HG03066 (cell line): ENCODE measurements around the gene ITPR2.

ENCODE experiments used
- ATAC-seq: cut with Tn5 transposase; IDR thresholded peaks from one replicate; pipeline ENCODE4 v1.9.1; 2021; ENCODE audit warnings: low read depth; ENCODE audit not compliant: unreplicated experiment

ITPR2 gene

DNA sequence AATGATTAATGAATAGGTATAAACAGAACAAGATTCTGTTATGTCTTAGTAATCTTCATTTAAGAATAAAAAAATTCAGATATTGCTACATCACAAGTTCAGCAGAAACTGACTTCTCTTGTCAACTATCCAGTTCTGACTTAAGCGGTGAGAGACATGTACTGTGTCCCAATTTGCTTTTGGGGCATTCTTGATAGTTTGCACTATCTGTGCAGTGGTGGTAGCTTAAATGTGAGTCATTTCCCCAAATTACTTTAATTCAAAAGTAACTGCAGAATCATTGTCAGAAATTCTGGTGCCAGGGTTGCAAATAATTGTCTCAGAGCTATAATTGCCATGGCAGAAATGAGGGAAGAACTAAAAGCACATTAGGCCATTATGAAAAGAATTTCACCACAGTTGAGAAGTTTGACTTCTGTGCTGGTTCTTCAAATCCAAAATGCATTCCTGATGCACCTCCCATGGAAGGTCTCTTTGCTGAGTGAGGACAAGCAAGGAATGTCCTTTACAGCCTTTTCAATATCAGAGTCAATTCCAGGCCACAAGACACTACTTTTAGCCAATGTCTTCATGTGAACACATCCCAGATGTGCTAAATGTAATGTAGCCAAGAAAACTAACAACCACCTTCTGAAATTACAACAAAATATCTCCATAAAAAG is 332.9 kb downstream of the ITPR2 start:
- no peak for ATAC-seq

DNA sequence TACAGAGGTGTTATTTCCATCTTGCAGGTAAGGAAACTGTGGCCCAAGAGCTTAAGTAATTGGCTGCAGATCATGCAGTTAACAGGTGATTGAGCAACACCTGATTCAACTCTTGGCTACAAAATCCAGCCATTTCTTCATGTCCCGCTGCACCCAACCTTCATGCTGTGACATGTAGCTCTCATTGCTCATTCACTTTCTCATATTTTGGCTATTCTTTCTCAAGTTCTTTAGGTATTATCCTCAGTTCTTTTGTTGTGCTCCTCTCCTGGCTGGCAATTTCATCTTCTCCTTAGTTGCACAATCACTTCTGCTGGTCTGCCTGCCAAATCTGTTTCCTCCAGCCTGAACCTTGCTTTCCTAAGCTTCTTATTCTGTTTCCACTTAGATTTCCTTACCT is 336.8 kb downstream of the ITPR2 start:
- no peak for ATAC-seq

DNA sequence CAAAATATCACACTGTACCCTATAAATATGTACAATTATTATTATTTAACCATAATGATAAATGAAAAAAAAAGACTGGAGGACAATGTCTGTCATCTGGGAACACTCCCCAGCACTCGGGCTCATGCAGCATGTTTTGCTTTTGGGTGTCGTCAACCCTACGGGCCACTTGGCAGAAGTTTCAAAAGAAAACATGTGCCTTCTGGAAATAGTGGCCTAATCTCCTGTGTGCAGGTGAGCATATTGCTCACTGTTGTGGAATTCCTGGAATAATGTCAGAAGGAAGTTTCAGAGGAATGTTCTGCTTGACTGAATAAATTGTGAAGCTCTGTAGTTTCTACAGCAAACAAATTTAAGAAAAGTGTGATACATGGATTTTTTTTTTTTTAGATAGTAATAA is 339.3 kb downstream of the ITPR2 start:
- ATAC-seq, result no peak

DNA sequence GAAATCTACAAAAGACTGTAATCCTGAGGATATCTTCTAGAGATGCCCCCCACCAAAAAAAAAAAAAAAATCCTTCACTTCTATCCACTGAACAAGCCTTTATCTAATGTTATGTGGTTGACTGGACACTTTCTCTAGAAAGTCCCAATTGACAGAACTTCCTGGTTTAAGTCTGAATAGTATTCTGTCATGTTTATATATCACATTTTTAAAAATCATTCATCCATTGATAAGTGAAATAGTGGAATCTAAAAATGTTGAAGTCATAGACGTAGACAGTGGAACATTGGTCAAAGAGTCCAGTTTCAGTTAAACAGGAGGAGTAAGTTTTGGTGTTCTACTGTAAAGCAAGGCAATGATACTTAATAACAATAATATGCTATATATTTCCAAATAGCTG is 340.6 kb downstream of the ITPR2 start:
- ATAC-seq, result no peak

DNA sequence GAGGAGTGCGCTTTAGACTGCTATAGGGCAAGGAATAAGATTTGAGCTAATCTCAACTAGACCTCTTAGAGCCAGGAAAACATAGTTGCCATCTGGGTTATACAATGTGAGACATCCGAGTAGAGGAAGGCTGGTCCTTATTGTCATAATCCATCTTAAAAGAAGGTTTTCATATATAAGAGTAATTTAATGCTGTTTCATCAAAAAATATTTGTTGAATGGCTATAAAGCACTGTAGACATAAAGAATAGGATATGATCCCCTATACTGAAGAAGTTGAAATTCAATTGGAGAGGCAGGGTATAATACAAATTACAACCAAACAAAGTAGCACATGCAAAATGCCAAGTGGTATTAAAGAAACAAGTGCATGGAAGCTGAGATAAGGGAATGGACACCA is 343.1 kb downstream of the ITPR2 start:
- no peak for ATAC-seq

DNA sequence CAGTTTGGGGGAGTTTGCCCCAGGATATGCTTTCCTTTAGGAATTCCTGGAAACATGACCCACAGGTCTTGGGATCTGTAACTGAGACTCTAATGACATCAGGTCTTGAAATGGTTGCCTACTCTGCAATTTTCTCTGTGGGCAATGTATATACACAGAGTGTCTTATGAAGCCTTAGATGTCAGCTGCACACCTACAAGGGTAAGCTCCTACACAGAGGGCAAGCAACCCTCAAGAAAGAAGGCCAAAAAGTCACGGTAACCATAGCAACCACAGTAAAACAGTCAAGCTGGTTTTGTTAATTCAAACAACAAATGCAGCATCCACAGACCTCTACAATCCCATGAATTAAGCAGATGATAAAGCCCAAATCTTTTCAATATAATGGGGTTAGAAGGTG is 344.6 kb downstream of the ITPR2 start:
- no peak for ATAC-seq

DNA sequence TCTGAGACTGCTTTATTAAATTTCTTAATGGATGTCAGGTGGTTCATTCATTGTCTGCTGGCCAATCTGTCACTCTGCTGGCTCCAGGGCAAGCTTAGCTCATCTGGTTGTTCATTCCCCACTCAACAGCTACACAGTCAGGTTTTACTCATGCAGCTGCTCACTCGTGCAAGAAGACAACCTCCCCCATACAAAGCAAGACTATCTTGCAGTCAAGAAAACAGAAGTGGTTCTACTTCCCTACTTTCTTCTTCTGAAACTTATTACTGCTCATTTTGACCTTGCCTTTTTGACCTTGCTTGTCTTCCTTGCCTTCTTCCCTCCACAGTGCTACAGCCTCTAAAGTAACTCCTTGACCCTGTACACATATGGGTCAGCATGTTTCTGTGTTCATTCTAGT is 359.7 kb downstream of the ITPR2 start:
- peak; percentile 84 for ATAC-seq

DNA sequence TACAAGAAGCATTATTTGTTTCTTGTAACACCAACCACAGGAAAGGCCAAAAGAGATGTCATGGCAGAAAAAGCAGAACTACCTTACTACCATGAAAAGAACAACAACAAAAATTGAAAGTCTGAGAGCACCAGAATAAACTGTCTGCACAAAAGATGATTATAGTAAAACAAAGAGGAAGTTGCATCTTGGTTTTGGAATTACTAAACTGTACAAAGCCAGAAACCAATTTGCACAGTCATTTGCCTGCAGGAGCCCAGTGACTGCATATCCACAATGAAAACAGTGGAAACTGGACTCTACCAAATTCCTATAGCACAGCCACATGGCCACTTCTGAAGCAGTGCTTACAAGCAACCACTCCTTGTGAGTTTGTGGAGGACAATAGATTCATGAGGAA is 361.4 kb downstream of the ITPR2 start:
- ATAC-seq, result peak; percentile 74

DNA sequence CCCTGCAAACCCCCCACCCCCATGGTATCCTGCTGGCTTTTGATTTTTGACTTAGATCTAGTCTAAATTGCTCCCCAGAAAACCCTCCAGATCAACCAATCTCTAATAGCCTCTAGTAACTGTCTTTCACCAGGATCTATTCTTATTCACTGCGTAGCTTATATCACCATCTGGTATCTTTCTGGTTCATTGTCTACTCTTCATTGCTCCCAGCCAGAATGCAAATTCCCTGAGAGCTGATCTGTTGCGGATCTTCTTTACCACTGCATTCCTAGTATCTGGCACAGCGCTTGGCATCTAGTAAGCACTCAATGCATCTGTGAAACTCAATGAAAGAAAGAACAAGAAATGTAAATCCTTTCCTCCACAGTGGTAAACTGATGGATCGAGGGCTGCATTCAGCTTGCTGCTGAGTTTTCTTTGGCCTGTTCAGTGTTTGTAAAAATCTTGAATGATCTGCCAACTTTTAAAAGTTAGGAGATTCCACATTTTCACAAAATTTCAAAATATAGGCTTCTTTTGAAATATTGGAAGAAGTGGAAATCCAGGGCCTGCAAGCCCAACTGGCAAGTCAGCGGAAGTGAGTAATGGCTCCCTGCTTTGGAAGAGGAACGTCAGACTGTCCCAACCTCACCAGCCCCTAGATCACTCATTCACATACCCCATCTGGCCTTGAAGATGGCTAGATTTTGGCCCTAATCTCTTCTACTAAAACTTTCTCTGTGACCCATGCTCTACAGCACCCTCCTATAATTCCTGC is 363.4 kb downstream of the ITPR2 start:
- ATAC-seq, result no peak

DNA sequence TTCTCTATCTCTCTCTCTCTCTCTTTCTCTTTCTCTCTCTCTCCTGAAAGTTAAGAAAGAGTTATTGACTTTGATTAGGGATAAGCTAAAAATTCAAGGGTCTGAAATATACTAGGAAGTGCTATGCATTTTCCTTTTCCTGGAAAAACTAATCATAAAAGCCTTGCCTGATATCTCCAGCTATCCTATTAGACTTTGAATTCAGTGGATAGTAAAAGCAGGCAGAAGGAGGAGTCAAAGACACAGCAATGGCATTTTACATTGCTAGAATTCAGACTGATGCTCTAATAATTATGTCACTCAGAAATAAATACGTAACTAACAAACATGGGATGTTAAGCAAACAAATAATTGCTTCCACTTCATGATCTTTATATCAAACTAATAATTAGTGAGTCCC is 365.6 kb downstream of the ITPR2 start:
- no peak for ATAC-seq

DNA sequence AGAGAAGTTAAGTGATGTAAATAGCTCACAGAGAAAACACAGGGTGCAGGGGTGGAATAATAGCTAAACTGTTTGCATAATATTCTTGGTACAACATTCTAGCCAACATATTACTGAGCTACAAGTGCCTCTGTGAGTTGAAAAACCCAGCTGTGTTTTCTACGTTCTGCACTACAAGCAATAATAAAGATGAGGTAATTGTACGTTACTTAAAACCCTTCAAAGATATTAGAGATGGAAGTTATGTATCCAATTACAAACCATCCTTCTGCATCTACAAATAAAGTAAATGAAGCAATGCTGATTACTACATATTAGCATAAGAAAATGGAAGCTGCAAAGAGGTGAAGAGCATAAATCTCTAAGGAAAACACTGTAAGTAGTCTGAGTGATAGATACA is 366.3 kb downstream of the ITPR2 start:
- ATAC-seq, result no peak

DNA sequence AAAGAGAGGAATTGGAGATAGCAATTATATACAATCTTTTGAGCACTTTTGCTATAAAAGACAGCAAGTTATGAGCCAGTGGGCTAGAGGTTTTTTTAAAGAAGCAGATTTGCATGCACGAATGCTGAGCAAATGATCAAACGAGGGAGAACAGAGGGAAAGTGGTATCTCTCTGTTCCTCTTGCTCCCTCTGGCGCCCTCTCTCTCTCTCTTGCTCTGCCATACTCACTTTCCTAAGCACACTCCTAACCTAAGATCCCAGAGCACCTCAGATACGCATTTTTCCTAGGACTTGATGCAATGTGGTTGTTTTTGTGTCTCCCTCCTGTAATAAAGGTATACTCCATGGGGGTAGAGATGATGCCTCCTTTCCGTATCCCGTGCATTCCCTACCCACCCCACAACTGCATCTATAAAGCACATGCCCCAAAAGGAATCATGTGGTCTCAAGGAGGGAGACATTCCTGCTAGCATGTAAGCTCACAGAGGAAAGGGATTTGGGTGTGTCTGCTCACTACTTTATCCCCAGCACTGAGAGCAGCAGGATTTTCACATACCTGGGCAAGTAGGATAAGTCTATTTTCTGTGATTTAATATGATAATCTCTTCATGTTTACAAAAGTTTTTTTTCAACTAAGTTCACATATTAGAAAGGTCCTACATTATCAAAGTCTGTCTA is 367.4 kb downstream of the ITPR2 start:
- no peak for ATAC-seq

DNA sequence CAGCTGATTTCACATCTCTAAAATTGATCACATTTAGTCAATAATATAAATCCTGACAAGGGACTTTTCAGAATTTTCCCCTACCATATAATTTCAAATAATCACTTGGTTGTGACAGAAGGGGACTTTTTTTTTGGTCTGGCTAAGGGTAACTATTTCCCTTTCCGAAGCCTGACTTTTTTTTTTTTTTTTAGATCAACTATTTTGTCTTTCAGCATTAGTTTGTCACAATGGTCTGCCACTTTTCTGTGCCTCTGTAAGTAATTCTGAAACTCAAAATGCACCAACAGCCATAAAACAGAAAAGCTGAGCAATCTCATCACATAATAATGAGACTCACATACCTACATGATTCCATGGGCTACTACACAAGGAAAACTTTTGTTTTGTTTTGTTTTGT is 371.2 kb downstream of the ITPR2 start:
- no peak for ATAC-seq

DNA sequence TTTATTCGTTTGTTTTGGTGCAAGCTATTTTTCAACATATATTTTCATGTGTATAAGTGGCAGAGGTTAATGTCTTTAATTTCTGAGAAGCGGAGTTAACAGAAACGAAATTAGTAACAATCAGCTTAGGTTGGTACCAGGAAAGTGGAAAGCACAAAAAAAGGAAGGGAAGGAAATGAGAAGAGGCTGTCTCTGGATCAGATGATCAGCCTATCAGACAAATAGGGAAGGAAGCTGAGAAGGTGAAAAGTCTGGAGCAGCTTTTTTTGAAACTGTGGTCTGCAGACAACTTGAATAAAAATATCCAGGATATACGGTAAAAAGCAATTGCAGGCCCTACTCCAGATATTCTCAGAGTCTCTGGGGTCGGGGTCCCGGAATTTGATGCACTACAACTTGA is 372.6 kb downstream of the ITPR2 start:
- no peak for ATAC-seq

DNA sequence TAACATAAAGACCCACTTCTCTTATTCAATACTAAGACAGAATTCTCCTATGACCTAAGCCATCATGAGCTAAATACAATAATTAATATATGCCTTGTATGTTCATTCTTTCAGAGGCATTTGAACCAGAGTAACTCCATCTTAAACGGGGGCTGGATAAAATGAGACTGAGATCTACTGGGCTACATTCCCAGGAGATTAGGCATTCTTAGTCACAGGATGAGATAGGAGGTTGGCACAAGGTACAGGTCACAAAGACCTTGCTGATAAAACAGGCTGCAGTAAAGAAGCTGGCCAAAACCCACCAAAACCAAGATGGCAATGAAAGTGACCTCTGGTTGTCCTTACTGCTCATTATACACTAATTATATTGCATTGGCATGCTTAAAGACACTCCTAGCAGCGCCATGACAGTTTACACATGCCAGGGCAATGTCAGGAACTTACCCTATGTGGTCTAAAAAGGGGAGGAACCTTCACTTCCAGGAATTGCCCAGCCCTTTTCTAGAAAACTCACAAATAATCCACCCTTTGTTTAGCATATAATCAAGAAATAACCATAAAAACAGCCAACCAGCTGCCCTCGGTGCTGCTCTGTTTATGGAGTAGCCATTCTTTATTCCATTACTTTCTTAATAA is 376.9 kb downstream of the ITPR2 start:
- ATAC-seq, result no peak

DNA sequence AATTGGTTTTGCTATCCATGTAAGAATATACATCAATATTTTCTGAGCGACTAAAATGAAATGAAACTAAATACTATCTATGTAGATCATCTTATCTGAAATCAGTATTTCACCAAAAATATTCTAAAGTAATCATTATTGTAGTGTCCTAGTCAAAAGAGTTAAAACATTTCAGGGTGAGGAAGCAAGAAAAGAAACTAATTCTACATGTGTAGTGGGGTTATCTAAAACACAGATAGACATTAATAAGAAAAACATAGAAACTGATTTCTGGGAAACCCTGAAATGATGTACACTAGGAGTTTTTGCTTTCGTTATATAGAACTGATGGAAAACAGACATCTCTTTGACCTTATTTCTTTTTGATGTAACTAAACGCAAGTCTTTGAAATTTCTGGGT is 379.7 kb downstream of the ITPR2 start:
- no peak for ATAC-seq

DNA sequence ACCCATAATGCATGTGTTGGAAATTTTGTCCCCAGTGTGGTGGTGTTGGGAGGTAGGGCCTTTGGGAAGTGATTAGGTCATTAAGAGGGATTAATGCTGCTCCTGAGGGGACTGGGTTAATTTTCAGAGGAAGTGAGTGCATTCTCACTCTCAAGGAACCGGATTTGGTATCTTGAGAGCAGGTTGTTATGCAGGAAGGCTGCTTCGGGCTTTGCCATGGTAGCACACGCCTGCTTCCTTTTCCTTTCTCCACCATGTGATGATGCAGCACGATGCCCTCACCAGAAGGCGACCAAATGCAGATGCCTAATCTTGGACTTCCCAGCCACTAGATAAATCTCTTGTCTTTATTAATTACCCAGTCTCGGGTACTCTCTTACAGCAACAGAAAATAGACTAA is 380.5 kb downstream of the ITPR2 start:
- ATAC-seq, result no peak

DNA sequence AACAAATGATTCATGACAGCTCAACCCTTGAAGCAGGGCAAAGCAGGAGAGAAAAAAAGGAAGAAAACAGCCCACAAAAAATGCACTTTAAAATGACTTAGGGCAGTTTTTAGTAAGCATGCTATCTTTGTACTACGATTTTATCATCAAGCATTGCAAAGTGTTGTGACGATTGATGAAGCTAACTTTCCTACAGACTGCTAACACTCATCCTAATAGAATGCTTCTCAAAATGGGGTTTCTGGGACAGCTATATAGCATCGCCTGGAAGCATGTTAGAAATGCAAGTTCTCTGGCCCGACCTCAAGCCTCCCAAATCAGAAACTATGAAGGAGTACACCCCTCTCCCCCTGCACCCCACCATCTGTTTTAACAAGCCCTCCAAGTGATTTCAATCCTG is 381.2 kb downstream of the ITPR2 start:
- ATAC-seq, result no peak

DNA sequence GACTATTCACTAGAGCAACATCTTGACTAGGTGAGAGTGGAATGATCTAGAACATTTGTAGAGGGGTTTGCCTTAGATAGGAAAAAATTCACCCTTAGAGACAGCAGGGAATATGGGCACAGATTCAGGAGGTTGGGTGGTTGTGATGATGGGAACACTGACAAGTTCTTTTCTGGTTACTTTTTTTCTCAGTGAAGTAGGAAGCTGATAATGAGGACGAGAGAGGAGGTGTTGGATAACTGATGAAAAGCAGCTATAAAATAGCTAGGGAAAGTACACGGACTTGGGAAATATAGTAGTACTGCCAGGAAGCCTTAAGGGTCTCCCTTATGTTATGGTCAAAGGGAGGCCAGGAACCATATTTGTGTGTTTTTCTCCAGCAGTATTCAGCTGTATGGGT is 387.1 kb downstream of the ITPR2 start:
- ATAC-seq, result no peak

DNA sequence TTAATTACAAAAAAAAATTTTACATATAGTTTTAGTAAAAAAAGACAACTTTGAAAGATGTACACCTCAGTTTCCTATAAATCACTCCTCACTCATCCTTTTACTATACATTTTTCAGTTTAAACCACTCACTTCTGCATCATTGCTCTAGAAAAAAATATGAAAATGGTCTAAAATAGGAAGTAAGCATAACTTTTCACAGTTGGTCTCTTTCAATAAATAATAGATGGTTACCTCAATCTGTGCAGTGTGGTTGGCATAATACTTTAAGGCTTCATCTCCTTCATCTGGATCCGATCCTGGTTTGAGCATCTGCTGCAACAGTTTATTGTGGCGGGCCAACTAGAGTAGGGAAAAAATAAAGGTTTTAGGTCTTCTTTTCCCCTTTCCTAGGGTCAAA is 389.7 kb downstream of the ITPR2 start:
- ATAC-seq, result no peak

DNA sequence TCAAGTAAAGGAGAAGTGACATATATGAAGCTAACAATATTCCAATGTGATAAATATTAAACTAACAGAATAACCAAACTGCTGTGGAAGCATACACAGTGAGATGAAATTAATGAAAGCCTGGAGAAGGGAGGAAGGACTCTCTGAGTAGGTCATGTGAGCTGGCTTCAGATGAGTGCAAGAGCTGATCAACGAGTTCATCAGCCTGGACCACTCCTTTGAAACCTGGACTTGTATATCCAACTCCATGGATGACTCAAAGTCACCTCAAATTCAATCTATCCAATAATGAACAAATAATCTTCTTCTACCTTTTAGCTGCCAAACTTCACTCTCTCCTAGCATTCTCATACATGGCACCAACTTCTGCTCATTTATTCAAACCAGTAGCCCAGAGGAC is 391.6 kb downstream of the ITPR2 start:
- no peak for ATAC-seq

DNA sequence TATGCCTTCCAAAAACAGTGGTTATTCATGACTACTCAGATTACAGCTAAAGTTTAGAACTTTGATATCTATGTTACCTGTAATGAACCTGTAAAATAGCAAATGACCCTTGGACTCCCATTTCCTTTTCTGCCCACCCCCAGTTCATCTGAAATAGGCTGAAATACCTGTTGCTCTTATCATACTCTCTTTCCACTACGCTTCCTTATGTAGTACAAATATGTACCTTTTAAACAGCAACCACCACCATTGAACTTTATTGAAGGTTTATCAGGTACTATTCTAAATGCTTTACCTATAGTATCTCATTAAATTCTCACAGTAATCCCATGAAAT is 398.0 kb downstream of the ITPR2 start:
- no peak for ATAC-seq
